ENCODE results near the gene F8A1. TPM values are rescaled to one million over a fixed set of nuclear protein-coding genes. Genes with fewer than 3 reads are reported as not detected.
"Not testable (repeated sequence)": the region's sequence is repeated elsewhere in the genome, so short reads cannot be mapped to it uniquely, and the experiment has no call there.

F8A1 gene
- polyA plus RNA-seq, 1 donor = 14.7 TPM

DNA sequence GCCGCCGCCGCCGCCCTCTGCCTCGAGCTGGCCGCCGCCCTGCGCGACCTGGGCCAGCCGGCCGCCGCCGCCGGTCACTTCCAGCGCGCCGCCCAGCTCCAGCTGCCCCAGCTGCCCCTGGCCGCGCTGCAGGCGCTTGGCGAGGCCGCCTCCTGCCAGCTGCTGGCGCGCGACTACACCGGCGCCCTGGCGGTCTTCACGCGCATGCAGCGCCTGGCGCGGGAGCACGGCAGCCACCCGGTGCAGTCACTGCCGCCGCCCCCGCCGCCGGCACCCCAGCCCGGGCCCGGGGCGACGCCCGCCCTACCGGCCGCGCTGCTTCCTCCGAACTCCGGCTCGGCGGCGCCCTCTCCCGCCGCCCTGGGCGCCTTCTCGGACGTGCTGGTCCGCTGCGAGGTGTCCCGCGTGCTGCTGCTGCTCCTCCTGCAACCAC lies 650 bp downstream of the F8A1 start:
- not testable (repeated sequence) for DNase-seq; H3K4me1 ChIP-seq (ENCODE audit: control insufficient read depth, insufficient read depth, low read length); H3K36me3 ChIP-seq (ENCODE audit: control insufficient read depth, insufficient read depth, low read length); H3K27ac ChIP-seq (ENCODE audit: low read length); H3K9me3 ChIP-seq (ENCODE audit: control insufficient read depth, low read depth, low read length); H3K4me3 ChIP-seq (ENCODE audit: low read length); H3K27me3 ChIP-seq (ENCODE audit: control insufficient read depth, insufficient read depth, low read length)
- WGBS (ENCODE audit: insufficient coverage, low lambda C conversion rate) = no CpG with 5 or more reads among the region's 62 CpGs

GRCh38 chrX:154890990-154891639 lies 5.0 kb downstream of the F8A1 start:
- H3K36me3 ChIP-seq (ENCODE audit: control insufficient read depth, insufficient read depth, low read length) = no peaks in the 10 kb centered on the region
- H3K4me1 ChIP-seq (ENCODE audit: control insufficient read depth, insufficient read depth, low read length) = no peaks in the 10 kb centered on the region
- H3K27ac ChIP-seq (ENCODE audit: low read length) = no peak overlapping the region
- no peaks in the 10 kb centered on the region for H3K27me3 ChIP-seq (ENCODE audit: control insufficient read depth, insufficient read depth, low read length)
- no peak overlapping the region for H3K4me3 ChIP-seq (ENCODE audit: low read length)
- WGBS (ENCODE audit: insufficient coverage, low lambda C conversion rate) = no CpG with 5 or more reads among the region's 1 CpG
- H3K9me3 ChIP-seq (ENCODE audit: control insufficient read depth, low read depth, low read length) = no peaks in the 10 kb centered on the region
- no peak for DNase-seq

- DNase-seq = no peak
- Histone ChIP-seq H3K4me1 (ENCODE audit: control insufficient read depth, insufficient read depth, low read length) (no peaks in the 10 kb centered on the region), H3K36me3 (ENCODE audit: control insufficient read depth, insufficient read depth, low read length) (no peaks in the 10 kb centered on the region), H3K9me3 (ENCODE audit: control insufficient read depth, low read depth, low read length) (no peaks in the 10 kb centered on the region), H3K4me3 (ENCODE audit: low read length) (no peak overlapping the region), H3K27ac (ENCODE audit: low read length) (no peak overlapping the region), H3K27me3 (ENCODE audit: control insufficient read depth, insufficient read depth, low read length) (no peaks in the 10 kb centered on the region)
- no CpG with 5 or more reads among the region's 1 CpG for WGBS (ENCODE audit: insufficient coverage, low lambda C conversion rate)
These were observed 6.1 kb downstream of the F8A1 start for GRCh38 chrX:154892296-154892695.

- no CpG with 5 or more reads among the region's 8 CpGs for WGBS (ENCODE audit: insufficient coverage, low lambda C conversion rate)
- H3K9me3 ChIP-seq (ENCODE audit: control insufficient read depth, low read depth, low read length) = no peaks in the 10 kb centered on the region
These were observed 14.2 kb downstream of the F8A1 start for GRCh38 chrX:154900323-154900722.

GRCh38 chrX:154902408-154902807 lies 16.3 kb downstream of the F8A1 start:
- DNase-seq = no peak
- Histone ChIP-seq H3K4me1 (ENCODE audit: control insufficient read depth, insufficient read depth, low read length) (no peaks in the 10 kb centered on the region), H3K27me3 (ENCODE audit: control insufficient read depth, insufficient read depth, low read length) (no peaks in the 10 kb centered on the region), H3K36me3 (ENCODE audit: control insufficient read depth, insufficient read depth, low read length) (no peaks in the 10 kb centered on the region), H3K9me3 (ENCODE audit: control insufficient read depth, low read depth, low read length) (no peaks in the 10 kb centered on the region), H3K4me3 (ENCODE audit: low read length) (no peak overlapping the region), H3K27ac (ENCODE audit: low read length) (no peak overlapping the region)
- WGBS (ENCODE audit: insufficient coverage, low lambda C conversion rate) = no CpG with 5 or more reads among the region's 1 CpG

More at GRCh38 chrX:154900323-154900722, 14.2 kb downstream of the F8A1 start:
- no peaks in the 10 kb centered on the region for H3K36me3 ChIP-seq (ENCODE audit: control insufficient read depth, insufficient read depth, low read length)
- no peaks in the 10 kb centered on the region for H3K27me3 ChIP-seq (ENCODE audit: control insufficient read depth, insufficient read depth, low read length)
- no peak overlapping the region for H3K27ac ChIP-seq (ENCODE audit: low read length)
- H3K4me3 ChIP-seq (ENCODE audit: low read length) = no peak overlapping the region
- H3K4me1 ChIP-seq (ENCODE audit: control insufficient read depth, insufficient read depth, low read length) = no peaks in the 10 kb centered on the region
- no peak for DNase-seq

DNA sequence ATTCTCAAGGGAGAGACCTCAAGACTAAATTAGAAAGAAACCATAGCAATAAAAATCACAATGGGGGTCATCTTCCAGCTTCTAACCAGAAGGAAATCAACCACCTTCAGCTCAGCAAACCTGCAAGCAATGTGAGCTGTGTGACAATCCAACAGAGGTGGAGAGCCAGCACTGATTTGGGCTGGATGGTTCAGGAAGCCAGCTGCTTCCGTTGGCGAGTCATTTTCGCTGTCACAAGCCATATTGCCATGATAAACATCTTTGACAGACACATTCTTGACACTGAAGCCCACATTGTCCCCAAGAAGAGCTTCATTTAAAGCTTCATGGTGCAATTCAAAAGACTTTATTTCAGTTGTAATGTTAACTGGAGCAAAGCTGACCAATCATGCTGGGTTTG lies 22.7 kb downstream of the F8A1 start:
- Histone ChIP-seq H3K4me1 (ENCODE audit: control insufficient read depth, insufficient read depth, low read length) (no peaks in the 10 kb centered on the region), H3K4me3 (ENCODE audit: low read length) (no peak overlapping the region), H3K9me3 (ENCODE audit: control insufficient read depth, low read depth, low read length) (no peaks in the 10 kb centered on the region), H3K27me3 (ENCODE audit: control insufficient read depth, insufficient read depth, low read length) (no peaks in the 10 kb centered on the region), H3K36me3 (ENCODE audit: control insufficient read depth, insufficient read depth, low read length) (no peaks in the 10 kb centered on the region), H3K27ac (ENCODE audit: low read length) (no peak overlapping the region)
- no CpG with 5 or more reads among the region's 3 CpGs for WGBS (ENCODE audit: insufficient coverage, low lambda C conversion rate)
- no peak for DNase-seq

DNA sequence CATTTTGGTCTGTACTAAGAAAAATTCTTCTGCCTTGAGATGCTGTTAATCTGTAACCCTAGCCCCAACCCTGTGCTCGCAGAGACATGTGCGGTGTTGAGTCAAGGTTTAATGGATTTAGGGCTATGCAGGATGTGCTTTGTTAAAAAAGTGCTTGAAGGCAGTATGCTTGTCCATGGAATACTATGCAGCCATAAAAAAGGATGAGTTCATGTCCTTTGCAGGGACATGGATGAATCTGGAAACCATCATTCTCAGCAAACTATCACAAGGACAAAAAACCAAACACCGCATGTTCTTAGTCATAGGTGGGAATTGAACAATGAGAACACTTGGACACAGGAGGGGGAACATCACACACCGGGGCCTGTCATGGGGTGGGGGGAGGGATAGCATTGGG lies 23.9 kb downstream of the F8A1 start:
- H3K27ac ChIP-seq (ENCODE audit: low read length); DNase-seq; H3K4me3 ChIP-seq (ENCODE audit: low read length); H3K9me3 ChIP-seq (ENCODE audit: control insufficient read depth, low read depth, low read length); H3K4me1 ChIP-seq (ENCODE audit: control insufficient read depth, insufficient read depth, low read length); H3K27me3 ChIP-seq (ENCODE audit: control insufficient read depth, insufficient read depth, low read length); H3K36me3 ChIP-seq (ENCODE audit: control insufficient read depth, insufficient read depth, low read length): not testable (repeated sequence)
- no CpG with 5 or more reads among the region's 4 CpGs for WGBS (ENCODE audit: insufficient coverage, low lambda C conversion rate)

- H3K27ac ChIP-seq (ENCODE audit: low read length); H3K4me1 ChIP-seq (ENCODE audit: control insufficient read depth, insufficient read depth, low read length); H3K27me3 ChIP-seq (ENCODE audit: control insufficient read depth, insufficient read depth, low read length); H3K4me3 ChIP-seq (ENCODE audit: low read length); DNase-seq; H3K36me3 ChIP-seq (ENCODE audit: control insufficient read depth, insufficient read depth, low read length); H3K9me3 ChIP-seq (ENCODE audit: control insufficient read depth, low read depth, low read length): not testable (repeated sequence)
- WGBS (ENCODE audit: insufficient coverage, low lambda C conversion rate) = no CpG with 5 or more reads among the region's 11 CpGs
These were observed 24.4 kb downstream of the F8A1 start for GRCh38 chrX:154910528-154910927.

- WGBS (ENCODE audit: insufficient coverage, low lambda C conversion rate) = no CpG with 5 or more reads among the region's 2 CpGs
- Histone ChIP-seq H3K27ac (ENCODE audit: low read length) (no peak overlapping the region), H3K27me3 (ENCODE audit: control insufficient read depth, insufficient read depth, low read length) (no peaks in the 10 kb centered on the region), H3K4me3 (ENCODE audit: low read length) (no peak overlapping the region), H3K36me3 (ENCODE audit: control insufficient read depth, insufficient read depth, low read length) (no peaks in the 10 kb centered on the region), H3K4me1 (ENCODE audit: control insufficient read depth, insufficient read depth, low read length) (no peaks in the 10 kb centered on the region), H3K9me3 (ENCODE audit: control insufficient read depth, low read depth, low read length) (no peaks in the 10 kb centered on the region)
- no peak for DNase-seq
These were observed 27.9 kb downstream of the F8A1 start for GRCh38 chrX:154914052-154914451.

- Histone ChIP-seq H3K9me3 (ENCODE audit: control insufficient read depth, low read depth, low read length) (no peaks in the 10 kb centered on the region), H3K27ac (ENCODE audit: low read length) (no peak overlapping the region), H3K4me3 (ENCODE audit: low read length) (no peak overlapping the region), H3K27me3 (ENCODE audit: control insufficient read depth, insufficient read depth, low read length) (no peaks in the 10 kb centered on the region), H3K4me1 (ENCODE audit: control insufficient read depth, insufficient read depth, low read length) (no peaks in the 10 kb centered on the region), H3K36me3 (ENCODE audit: control insufficient read depth, insufficient read depth, low read length) (no peaks in the 10 kb centered on the region)
- DNase-seq = peak; percentile 20 to 42
- WGBS (ENCODE audit: insufficient coverage, low lambda C conversion rate) = no CpG with 5 or more reads among the region's 5 CpGs
These were observed 31.9 kb downstream of the F8A1 start for GRCh38 chrX:154918060-154918483.

GRCh38 chrX:154924771-154925170 lies 38.6 kb downstream of the F8A1 start:
- not testable (repeated sequence) for H3K36me3 ChIP-seq (ENCODE audit: control insufficient read depth, insufficient read depth, low read length); H3K4me3 ChIP-seq (ENCODE audit: low read length); H3K9me3 ChIP-seq (ENCODE audit: control insufficient read depth, low read depth, low read length); H3K27ac ChIP-seq (ENCODE audit: low read length); H3K4me1 ChIP-seq (ENCODE audit: control insufficient read depth, insufficient read depth, low read length); DNase-seq; H3K27me3 ChIP-seq (ENCODE audit: control insufficient read depth, insufficient read depth, low read length)
- WGBS (ENCODE audit: insufficient coverage, low lambda C conversion rate) = no CpG with 5 or more reads among the region's 5 CpGs
